ENCODE data around the gene NEDD4. TPM values are rescaled to one million over a fixed set of nuclear protein-coding genes. Genes with fewer than 3 reads are reported as not detected.
"Not testable (repeated sequence)": the region's sequence is repeated elsewhere in the genome, so short reads cannot be mapped to it uniquely, and the experiment has no call there.

The NEDD4 gene
- polyA plus RNA-seq, 3 donors, result 14.7 to 17.1 (median 15.2) TPM

- DNase-seq (ENCODE audit: low read depth in 3 of 3, low spot score in 2 of 3), result no peak
These were observed 204.2 kb downstream of the NEDD4 start for GRCh38 chr15:55789066-55789660.

DNA sequence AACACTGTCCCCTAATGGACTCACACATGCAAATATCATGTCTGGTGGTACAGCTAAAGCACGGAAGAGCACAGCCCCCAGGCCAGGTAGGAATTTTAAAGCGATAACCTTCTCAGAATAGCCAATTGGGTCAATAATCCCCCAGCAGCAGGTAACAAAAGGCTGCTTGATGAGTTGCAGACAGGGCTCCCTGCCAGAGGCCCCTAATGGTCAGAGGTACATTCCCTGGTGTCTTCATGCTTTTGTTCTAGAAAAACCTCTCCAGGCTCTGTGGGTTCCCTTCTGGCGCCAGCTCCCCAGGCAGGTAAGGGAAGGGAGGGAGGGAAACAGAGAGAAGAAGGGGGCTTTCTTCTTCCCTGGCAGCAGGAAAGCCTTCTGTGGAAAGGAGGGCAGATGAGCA, 207.1 kb downstream of the NEDD4 start:
- DNase-seq (ENCODE audit: low read depth in 3 of 3, low spot score in 2 of 3), result no peak

GRCh38 chr15:55785593-55785992, 207.8 kb downstream of the NEDD4 start:
- DNase-seq (ENCODE audit: low read depth in 3 of 3, low spot score in 2 of 3), result not testable (repeated sequence)

- DNase-seq (ENCODE audit: low read depth in 3 of 3, low spot score in 2 of 3), result no peak
These were observed 209.1 kb downstream of the NEDD4 start for GRCh38 chr15:55784286-55784685.

DNA sequence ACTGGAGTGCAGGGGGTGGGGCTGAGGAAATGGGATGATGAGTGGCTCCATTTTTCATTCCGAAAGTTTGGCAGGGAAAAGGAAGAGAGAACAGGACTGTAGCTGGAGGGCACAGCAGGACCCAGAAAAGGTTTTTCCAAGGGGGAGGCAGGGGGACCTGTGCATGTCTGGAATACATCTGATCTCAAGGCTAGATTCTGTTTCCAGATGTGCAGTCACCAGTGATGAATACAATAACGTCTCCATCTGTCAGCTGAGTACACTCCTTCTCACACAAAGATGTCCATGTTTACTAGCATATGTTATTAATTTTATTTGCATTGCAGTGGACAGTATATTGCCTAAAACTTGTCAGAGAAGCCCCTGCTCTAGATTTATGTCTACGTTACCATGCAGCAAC, 210.5 kb downstream of the NEDD4 start:
- no peak for DNase-seq (ENCODE audit: low read depth in 3 of 3, low spot score in 2 of 3)

- no peak for DNase-seq (ENCODE audit: low read depth in 3 of 3, low spot score in 2 of 3)
These were observed 213.1 kb downstream of the NEDD4 start for GRCh38 chr15:55780292-55780691.

GRCh38 chr15:55778932-55779331, 214.5 kb downstream of the NEDD4 start:
- DNase-seq (ENCODE audit: low read depth in 3 of 3, low spot score in 2 of 3), result no peak

All from right renal cortex interstitium (tissue), 3 donors.